BJ (cell line): ENCODE results near the gene ANKRD10. TPM values are rescaled to one million over a fixed set of nuclear protein-coding genes. Genes with fewer than 3 reads are reported as not detected.

Experiments
- CTCF ChIA-PET: fragments of 350-600 bp; formaldehyde crosslinking; extraction: SDS; loops from one replicate; lab custom pipeline; 2021; ENCODE audit warnings: antibody characterized with exemption, inconsistent platforms; lab: Yijun Ruan, JAX
- POLR2A ChIA-PET: fragments of 300-600 bp; sonication (Branson Sonifier 250); formaldehyde crosslinking; extraction: SDS; loops from one replicate; lab custom pipeline; 2021; ENCODE audit warnings: antibody characterized with exemption; lab: Charles Lee
- DNase-seq: peaks from one replicate; pipeline ENCODE4 v3.0.0-alpha.2; 2011; ENCODE audit warnings: low read depth
- H3K27me3 ChIP-seq: 2 replicates; pipeline ENCODE4 v1.6.0; 2011; ENCODE audit warnings: low read length; ENCODE audit not compliant: control insufficient read depth, insufficient read depth
- H3K36me3 ChIP-seq: 2 replicates; pipeline ENCODE4 v1.5.1; 2011; ENCODE audit warnings: low read length; ENCODE audit not compliant: control insufficient read depth, insufficient read depth
- H3K4me3 ChIP-seq: 2 replicates; pipeline ENCODE4 v1.5.1; 2011; ENCODE audit warnings: low read depth, mild to moderate bottlenecking, control low read depth, low read length
- CTCF ChIP-seq: IDR thresholded peaks from 2 replicates; pipeline ENCODE4 v1.5.1; 2011; ENCODE audit warnings: low read depth, mild to moderate bottlenecking, control low read depth, inconsistent platforms, low read length, moderate library complexity; ENCODE audit not compliant: insufficient read depth
- polyA plus RNA-seq: library from polyadenylated mRNA; depleted of rRNA; stranded (reverse); fragments of >200 nt; gene quantifications from 2 replicates; pipeline ENCODE4 v1.2.3, GENCODE V29; 2011

The ANKRD10 gene
- polyA plus RNA-seq, 1 experiment: 43.5 TPM

- DNase-seq: no peak
- TF ChIP-seq CTCF: no peak
These were observed 6.6 kb downstream of the ANKRD10 start for GRCh38 chr13:110907951-110908898.

GRCh38 chr13:110907301-110907700 is 7.6 kb downstream of the ANKRD10 start:
- TF ChIP-seq CTCF: no peak
- H3K27me3 ChIP-seq: no peaks in the 10 kb centered on the region
- DNase-seq: no peak
- H3K4me3 ChIP-seq: no peak overlapping the region
- ChIA-PET POLR2A (no interaction called here), CTCF (interaction anchor here (1.0 to 2.0 kb wide), 4 partner anchors 8 to 314 kb away, joined by 3 to 8 read pairs (median 3); partner anchors contain the start of gene ANKRD10)
- peaks cover 7% of the 10 kb centered on the region; the same call in 1 of the 2 replicates for H3K36me3 ChIP-seq

More at GRCh38 chr13:110907951-110908898, 6.6 kb downstream of the ANKRD10 start:
- POLR2A ChIA-PET: no interaction called here
- Histone ChIP-seq H3K36me3 (peaks cover 7% of the 10 kb centered on the region; the same call in 1 of the 2 replicates), H3K4me3 (no peak overlapping the region), H3K27me3 (no peaks in the 10 kb centered on the region)
- CTCF ChIA-PET: interaction anchor here (1.0 to 1.6 kb wide), 3 partner anchors 9 to 315 kb away, joined by 3 read pairs; no protein-coding TSS in a partner anchor

- POLR2A ChIA-PET: no interaction called here
- no peak for TF ChIP-seq CTCF
- DNase-seq: no peak
- Histone ChIP-seq H3K4me3 (no peak overlapping the region), H3K36me3 (peaks cover 3% of the 10 kb centered on the region; the same call in 1 of the 2 replicates), H3K27me3 (no peaks in the 10 kb centered on the region)
- CTCF ChIA-PET: interaction anchor here (0.6 to 1.1 kb wide), 2 partner anchors 9 to 310 kb away, joined by 3 read pairs; no protein-coding TSS in a partner anchor
These were observed 10.1 kb downstream of the ANKRD10 start for GRCh38 chr13:110904748-110905147.

GRCh38 chr13:110902370-110902769 is 12.5 kb downstream of the ANKRD10 start:
- Histone ChIP-seq H3K27me3 (no peaks in the 10 kb centered on the region), H3K4me3 (no peak overlapping the region), H3K36me3 (no peaks in the 10 kb centered on the region; the same call in 1 of the 2 replicates)
- ChIA-PET CTCF (interaction anchor here (0.6 to 3.2 kb wide), 2 partner anchors 12 to 21 kb away, joined by 3 to 9 read pairs; partner anchors contain the start of gene ANKRD10), POLR2A (no interaction called here)
- TF ChIP-seq CTCF: no peak
- no peak for DNase-seq

- Histone ChIP-seq H3K27me3 (no peaks in the 10 kb centered on the region), H3K36me3 (peaks cover 2% of the 10 kb centered on the region; the same call in 1 of the 2 replicates), H3K4me3 (no peak overlapping the region)
- no peak for DNase-seq
- ChIA-PET CTCF (no interaction called here), POLR2A (no interaction called here)
- no peak for TF ChIP-seq CTCF
These were observed 17.3 kb downstream of the ANKRD10 start for GRCh38 chr13:110897521-110897920.
